ENCODE measurements around the gene RAN.

- no peak for TF ChIP-seq CTCF (IDR thresholded peaks at IDR 0.05)
- TF ChIP-seq POLR2A (IDR thresholded peaks at IDR 0.05), result no peak
These were observed 9.7 kb downstream of the RAN start for GRCh38 chr12:130881548-130881947.
